ENCODE data around the gene COL4A1. TPM values are rescaled to one million over a fixed set of nuclear protein-coding genes. Genes with fewer than 3 reads are reported as not detected.

COL4A1 gene
- total and polyA plus RNA-seq, 12 donors = 83.3 to 342 (median 147) TPM

- H3K4me3 ChIP-seq = no peak overlapping the region
- no peak for ATAC-seq
- intact Hi-C loops (cut with DNase I) = loop anchor here in 1 of 10 donors (5.0 kb wide), 1 partner anchor 35 kb away; the partner anchor contains the start of genes COL4A1 and COL4A2
Observed at GRCh38 chr13:110272227-110272626, 34.7 kb downstream of the COL4A1 start.

GRCh38 chr13:110271313-110271712, 35.6 kb downstream of the COL4A1 start:
- no peaks in the 10 kb centered on the region for H3K9me3 ChIP-seq
- WGBS, 2 donors = 53 to 59% methylated on average over 5 of the region's 5 CpGs
- intact Hi-C loops (cut with DNase I) = loop anchor here in 1 of 10 donors (5.0 kb wide), 1 partner anchor 36 kb away; the partner anchor contains the start of genes COL4A1 and COL4A2
- ATAC-seq (peak in 4 of 8 donors; percentile 32 to 57 (median 45)), DNase-seq (no peak)
- H3K36me3 ChIP-seq = peaks cover 0 to 24% (median 0%) of the 10 kb centered on the region in 9 donors
- H3K4me1 ChIP-seq = peaks cover 21 to 99% (median 73%) of the 10 kb centered on the region in 9 donors
- H3K4me3 ChIP-seq = no peak overlapping the region
- no peaks in the 10 kb centered on the region for H3K27me3 ChIP-seq
- H3K27ac ChIP-seq = peak overlapping the region in 4 of 10 donors; percentile 17 to 56 (median 47)
- TF ChIP-seq CTCF (IDR thresholded peaks at IDR 0.05) = no peak

More at GRCh38 chr13:110272227-110272626, 34.7 kb downstream of the COL4A1 start:
- Histone ChIP-seq H3K9me3 (no peaks in the 10 kb centered on the region), H3K36me3 (peaks cover 0 to 24% (median 0%) of the 10 kb centered on the region in 9 donors), H3K27ac (peak overlapping the region in 1 of 10 donors; percentile 3), H3K4me1 (peaks cover 16 to 99% (median 72%) of the 10 kb centered on the region in 9 donors), H3K27me3 (no peaks in the 10 kb centered on the region)
- no peak for DNase-seq
- 90 to 94% methylated on average over 5 of the region's 5 CpGs for WGBS, 2 donors
- no peak for TF ChIP-seq CTCF (IDR thresholded peaks at IDR 0.05)

DNA sequence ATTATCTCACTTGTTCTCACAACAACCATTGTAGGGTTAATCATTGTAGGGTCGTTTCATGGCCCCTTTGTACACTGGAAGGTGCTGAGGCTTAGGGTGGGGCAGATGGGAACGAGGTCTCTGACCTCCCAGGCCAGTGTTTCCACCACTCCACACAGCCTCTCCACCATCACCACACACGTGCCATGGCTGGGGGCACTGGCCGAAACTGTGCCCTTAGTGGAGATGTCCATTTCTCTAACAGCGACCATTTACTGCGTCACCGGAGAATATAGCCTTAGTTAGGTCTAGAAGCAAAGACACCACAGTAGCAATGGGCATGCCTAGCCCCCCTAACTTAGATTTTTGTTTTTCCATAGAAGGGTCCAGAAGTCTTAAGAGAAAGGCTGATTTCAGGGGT, 36.5 kb downstream of the COL4A1 start:
- intact Hi-C loops (cut with DNase I) = loop anchor here in 1 of 10 donors (5.0 kb wide), 1 partner anchor 37 kb away; the partner anchor contains the start of genes COL4A1 and COL4A2
- Histone ChIP-seq H3K4me3 (no peak overlapping the region), H3K36me3 (peaks cover 0 to 26% (median 0%) of the 10 kb centered on the region in 9 donors), H3K27ac (peak overlapping the region in 4 of 10 donors; percentile 17 to 56 (median 47)), H3K4me1 (peaks cover 25 to 99% (median 75%) of the 10 kb centered on the region in 9 donors), H3K27me3 (no peaks in the 10 kb centered on the region), H3K9me3 (no peaks in the 10 kb centered on the region)
- no peak for ATAC-seq
- no peak for DNase-seq
- no peak for TF ChIP-seq CTCF (IDR thresholded peaks at IDR 0.05)
- WGBS, 2 donors = 82 to 85% methylated on average over 7 of the region's 7 CpGs

GRCh38 chr13:110269509-110270185, 37.3 kb downstream of the COL4A1 start:
- H3K36me3 ChIP-seq = peaks cover 0 to 29% (median 0%) of the 10 kb centered on the region in 9 donors
- 79 to 82% methylated on average over 14 of the region's 14 CpGs for WGBS, 2 donors
- no peak overlapping the region for H3K4me3 ChIP-seq
- no peaks in the 10 kb centered on the region for H3K27me3 ChIP-seq
- peaks cover 25 to 99% (median 75%) of the 10 kb centered on the region in 9 donors for H3K4me1 ChIP-seq
- TF ChIP-seq CTCF (IDR thresholded peaks at IDR 0.05) = no peak
- ATAC-seq (no peak), DNase-seq (no peak)
- H3K9me3 ChIP-seq = no peaks in the 10 kb centered on the region
- intact Hi-C loops (cut with DNase I) = loop anchor here in 3 of 10 donors (5.0 kb wide), 2 partner anchors 33 to 38 kb away; partner anchors contain the start of genes COL4A1 (in 1 of the 3) and COL4A2 (in 1 of the 3)
- peak overlapping the region in 1 of 10 donors; percentile 21 for H3K27ac ChIP-seq
